ENCODE data around the gene PPP1R9A. TPM values are rescaled to one million over a fixed set of nuclear protein-coding genes. Genes with fewer than 3 reads are reported as not detected.

The PPP1R9A gene
- total and polyA plus RNA-seq, 10 of the 15 experiments (the other 5 are each of a cell fraction or from before 2014, with no cell fraction given): 0.04 to 0.12 TPM; not detected in 8

GRCh38 chr7:95296456-95296855 is 389.1 kb downstream of the PPP1R9A start (continued):
- TF ChIP-seq EP300 (IDR thresholded peaks at IDR 0.05; ENCODE audit: borderline replicate concordance in 1 of 2, control insufficient read depth in 1 of 2, low read depth in 2 of 2, low read length in 2 of 2) (no peak), ZBTB33 (IDR thresholded peaks at IDR 0.05) (no peak)

DNA sequence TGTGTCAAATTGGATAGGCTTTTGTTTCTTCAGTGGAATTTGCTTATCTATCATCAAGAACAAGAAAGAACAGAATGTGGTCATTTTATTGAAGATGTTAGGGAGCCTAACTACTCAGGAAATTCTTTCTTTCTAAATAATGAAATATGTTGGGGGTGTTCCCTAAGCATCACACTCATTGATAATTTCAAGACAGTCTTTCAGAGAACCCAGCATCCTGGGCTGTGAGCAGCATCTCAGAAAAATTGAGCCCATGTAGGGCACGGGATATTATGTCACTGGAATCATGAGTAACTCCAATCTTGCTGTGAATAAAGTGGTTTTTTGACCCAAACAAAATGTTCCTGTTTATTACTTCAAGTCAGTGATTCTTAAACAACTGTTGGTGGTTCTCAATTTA is 389.6 kb downstream of the PPP1R9A start:
- Histone ChIP-seq H3K4me2 (ENCODE audit: control insufficient read depth, insufficient read depth) (no peak overlapping the region), H3K4me3 (no peak overlapping the region), H3K4me1 (ENCODE audit: control insufficient read depth, insufficient read depth, low read length) (no peaks in the 10 kb centered on the region), H3K36me3 (ENCODE audit: control insufficient read depth in 2 of 2, insufficient read depth in 2 of 2, low read length in 1 of 2) (no peaks in the 10 kb centered on the region), H4K20me1 (ENCODE audit: control insufficient read depth, insufficient read depth) (no peaks in the 10 kb centered on the region), H3K9ac (ENCODE audit: control insufficient read depth, insufficient read depth, low read length) (no peak overlapping the region), H3K9me3 (replicated peaks; ENCODE audit: control insufficient read depth, insufficient read depth, low read length) (no peaks in the 10 kb centered on the region), H2AFZ (ENCODE audit: control insufficient read depth, low read depth, low read length) (no peak overlapping the region), H3K79me2 (ENCODE audit: control insufficient read depth, insufficient read depth, low read length) (no peaks in the 10 kb centered on the region), H3K27me3 (replicated peaks in 1 of 2; ENCODE audit: control insufficient read depth in 2 of 2, insufficient read depth in 2 of 2, low read length in 1 of 2) (no peaks in the 10 kb centered on the region), H3K27ac (ENCODE audit: control insufficient read depth, insufficient read depth) (no peak overlapping the region)
- no peak for DNase-seq (ENCODE audit: low read depth, low spot score)
- no TSS peak for BruUV-seq (replicated peaks)
- 0% methylated on average over 1 of the region's 1 CpG for WGBS (ENCODE audit: insufficient coverage, insufficient replicate concordance, low lambda C conversion rate, missing lambda C conversion rate)
- SMC1A ChIA-PET (ENCODE audit: uncharacterized antibody, unreplicated experiment): interaction anchor here (2.0 kb wide), 1 partner anchor 12 kb away, joined by 5 read pairs; no protein-coding TSS in a partner anchor
- in situ Hi-C loops (cut with MboI) (no loop called here), intact Hi-C loops (cut with micrococcal nuclease; ENCODE audit: unreplicated experiment) (no loop called here)
- no peak for FAIRE-seq
- CTCF ChIA-PET: no interaction called here
- POLR2A ChIA-PET: no interaction called here
- RAD21 ChIA-PET (ENCODE audit: unreplicated experiment): no interaction called here
- no peak for ATAC-seq
- TF ChIP-seq RAD51 (IDR thresholded peaks at IDR 0.05): no peak
- no peak for TF ChIP-seq IKZF1 (conservative IDR thresholded peaks at IDR 0.05)
- TF ChIP-seq, protein P1, sequence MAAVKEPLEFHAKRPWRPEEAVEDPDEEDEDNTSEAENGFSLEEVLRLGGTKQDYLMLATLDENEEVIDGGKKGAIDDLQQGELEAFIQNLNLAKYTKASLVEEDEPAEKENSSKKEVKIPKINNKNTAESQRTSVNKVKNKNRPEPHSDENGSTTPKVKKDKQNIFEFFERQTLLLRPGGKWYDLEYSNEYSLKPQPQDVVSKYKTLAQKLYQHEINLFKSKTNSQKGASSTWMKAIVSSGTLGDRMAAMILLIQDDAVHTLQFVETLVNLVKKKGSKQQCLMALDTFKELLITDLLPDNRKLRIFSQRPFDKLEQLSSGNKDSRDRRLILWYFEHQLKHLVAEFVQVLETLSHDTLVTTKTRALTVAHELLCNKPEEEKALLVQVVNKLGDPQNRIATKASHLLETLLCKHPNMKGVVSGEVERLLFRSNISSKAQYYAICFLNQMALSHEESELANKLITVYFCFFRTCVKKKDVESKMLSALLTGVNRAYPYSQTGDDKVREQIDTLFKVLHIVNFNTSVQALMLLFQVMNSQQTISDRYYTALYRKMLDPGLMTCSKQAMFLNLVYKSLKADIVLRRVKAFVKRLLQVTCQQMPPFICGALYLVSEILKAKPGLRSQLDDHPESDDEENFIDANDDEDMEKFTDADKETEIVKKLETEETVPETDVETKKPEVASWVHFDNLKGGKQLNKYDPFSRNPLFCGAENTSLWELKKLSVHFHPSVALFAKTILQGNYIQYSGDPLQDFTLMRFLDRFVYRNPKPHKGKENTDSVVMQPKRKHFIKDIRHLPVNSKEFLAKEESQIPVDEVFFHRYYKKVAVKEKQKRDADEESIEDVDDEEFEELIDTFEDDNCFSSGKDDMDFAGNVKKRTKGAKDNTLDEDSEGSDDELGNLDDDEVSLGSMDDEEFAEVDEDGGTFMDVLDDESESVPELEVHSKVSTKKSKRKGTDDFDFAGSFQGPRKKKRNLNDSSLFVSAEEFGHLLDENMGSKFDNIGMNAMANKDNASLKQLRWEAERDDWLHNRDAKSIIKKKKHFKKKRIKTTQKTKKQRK (IDR thresholded peaks at IDR 0.05; ENCODE audit: low read depth, low read length): no peak
- TF ChIP-seq, protein P2, sequence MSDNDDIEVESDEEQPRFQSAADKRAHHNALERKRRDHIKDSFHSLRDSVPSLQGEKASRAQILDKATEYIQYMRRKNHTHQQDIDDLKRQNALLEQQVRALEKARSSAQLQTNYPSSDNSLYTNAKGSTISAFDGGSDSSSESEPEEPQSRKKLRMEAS (IDR thresholded peaks at IDR 0.05; ENCODE audit: low read depth, low read length): no peak
- TF ChIP-seq EZH2 (IDR thresholded peaks at IDR 0.05; ENCODE audit: borderline replicate concordance, control insufficient read depth, low read depth, low read length): no peak
- TF ChIP-seq KAT2A (conservative IDR thresholded peaks at IDR 0.05; ENCODE audit: control insufficient read depth, low read depth, low read length): no peak
- no peak for TF ChIP-seq WRNIP1 (IDR thresholded peaks at IDR 0.05; ENCODE audit: borderline replicate concordance, low read depth, low read length)
- TF ChIP-seq FOXK2 (IDR thresholded peaks at IDR 0.05): no peak
- no peak for TF ChIP-seq PML (IDR thresholded peaks at IDR 0.05; ENCODE audit: low read length)
- no peak for TF ChIP-seq STAT1 (conservative IDR thresholded peaks at IDR 0.05)
- no peak for TF ChIP-seq TAF1 (IDR thresholded peaks at IDR 0.05; ENCODE audit: borderline replicate concordance, low read depth, low read length)
- TF ChIP-seq TCF3 (IDR thresholded peaks at IDR 0.05; ENCODE audit: borderline replicate concordance, insufficient read depth, low read depth, low read length): no peak

All from GM12878 (cell line).